DND-41 (cell line): ENCODE results near the gene ZNF608.

Source experiments
- ATAC-seq: fragments of 200-7000 bp; cut with Tn5 transposase; 3 replicates; pipeline ENCODE4 v1.9.1; 2021; ENCODE audit warnings: low read depth; ENCODE audit not compliant: insufficient read depth
- DNase-seq: peaks from one replicate; pipeline ENCODE4 v3.0.0-alpha.2; 2020
- H2AFZ ChIP-seq: 2 replicates; pipeline ENCODE4 v1.6.0; 2012; ENCODE audit warnings: low read depth, low read length
- H3K27ac ChIP-seq: 2 replicates; pipeline ENCODE4 v1.5.1; 2012; ENCODE audit warnings: low read length, inconsistent platforms
- H3K27me3 ChIP-seq: fragments of 200-600 bp; sonication (generic); 2 replicates; pipeline ENCODE4 v1.6.0; 2012; ENCODE audit warnings: low read length, mild to moderate bottlenecking, inconsistent platforms; ENCODE audit not compliant: insufficient read depth, poor library complexity
- H3K36me3 ChIP-seq: 2 replicates; pipeline ENCODE4 v1.5.1; 2012; ENCODE audit warnings: low read length, inconsistent platforms; ENCODE audit not compliant: insufficient read depth
- H3K4me1 ChIP-seq: 2 replicates; pipeline ENCODE4 v1.5.1; 2012; ENCODE audit warnings: mild to moderate bottlenecking, low read length; ENCODE audit not compliant: insufficient read depth
- H3K4me2 ChIP-seq: 2 replicates; pipeline ENCODE4 v1.6.0; 2012; ENCODE audit warnings: mild to moderate bottlenecking, moderate library complexity, low read length, inconsistent platforms; ENCODE audit not compliant: insufficient read depth
- H3K4me3 ChIP-seq, 2 experiments: fragments of 200-600 bp in 1 of 2; shearing (Covaris generic) in 1 of 2; 2 replicates each; pipeline ENCODE4 v1.5.1; 2012 to 2016; ENCODE audit warnings: inconsistent platforms in 2 of 2, low read length in 2 of 2, mild to moderate bottlenecking in 2 of 2, low read depth in 1 of 2, moderate library complexity in 1 of 2
- H3K79me2 ChIP-seq: 2 replicates; pipeline ENCODE4 v1.6.0; 2012; ENCODE audit warnings: low read length, inconsistent platforms; ENCODE audit not compliant: insufficient read depth
- H3K9ac ChIP-seq: 2 replicates; pipeline ENCODE4 v1.6.0; 2012; ENCODE audit warnings: low read depth, mild to moderate bottlenecking, inconsistent platforms, low read length, moderate library complexity
- H3K9me3 ChIP-seq: 2 replicates; pipeline ENCODE4 v1.5.1; 2012; ENCODE audit warnings: low read length, moderate library complexity, mild to moderate bottlenecking, inconsistent platforms; ENCODE audit not compliant: insufficient read depth, severe bottlenecking
- H4K20me1 ChIP-seq: 2 replicates; pipeline ENCODE4 v1.6.0; 2012; ENCODE audit warnings: low read length; ENCODE audit not compliant: insufficient read depth
- EZH2 ChIP-seq: IDR thresholded peaks from 3 replicates; pipeline ENCODE4 v1.6.1; 2012; ENCODE audit warnings: borderline replicate concordance, low read depth, mild to moderate bottlenecking, moderate library complexity, low read length, inconsistent platforms; ENCODE audit not compliant: severe bottlenecking
- TF ChIP-seq, protein P1 (sequence below): IDR thresholded peaks from 2 replicates; pipeline ENCODE4 v1.5.1; 2012; ENCODE audit warnings: borderline replicate concordance, low read length, moderate library complexity, mild to moderate bottlenecking; ENCODE audit not compliant: poor library complexity, severe bottlenecking; ENCODE audit errors: extremely low read depth

The ZNF608 gene

DNA sequence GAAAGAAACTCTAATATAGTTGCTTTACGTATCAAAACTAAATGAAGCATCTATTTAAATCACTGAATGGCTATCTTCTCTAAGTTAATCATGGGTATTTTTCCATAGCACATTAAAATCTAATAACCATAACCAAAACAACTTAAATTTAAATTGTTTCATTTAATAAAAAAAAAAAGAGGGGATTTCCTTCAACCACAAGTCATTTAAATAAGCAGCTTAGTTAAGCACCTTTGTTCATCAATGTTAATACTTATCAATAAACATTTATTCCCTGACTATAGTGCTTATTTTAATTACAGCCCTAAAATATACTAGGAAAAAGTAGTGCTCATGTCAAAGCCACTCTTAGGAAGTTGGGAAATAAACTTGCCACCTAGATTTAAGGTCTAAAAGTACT is 30.3 kb downstream of the ZNF608 start:
- Histone ChIP-seq H3K27ac (no peak overlapping the region), H3K4me1 (peaks cover 8% of the 10 kb centered on the region; the same call in 1 of the 2 replicates), H3K36me3 (no peaks in the 10 kb centered on the region), H3K4me2 (no peak overlapping the region), H4K20me1 (no peaks in the 10 kb centered on the region), H3K79me2 (peaks cover 4% of the 10 kb centered on the region; the same call in 1 of the 2 replicates), H3K27me3 (no peaks in the 10 kb centered on the region), H3K9me3 (no peaks in the 10 kb centered on the region), H3K9ac (no peak overlapping the region), H3K4me3 (no peak overlapping the region), H2AFZ (no peak overlapping the region)
- TF ChIP-seq, protein P1, sequence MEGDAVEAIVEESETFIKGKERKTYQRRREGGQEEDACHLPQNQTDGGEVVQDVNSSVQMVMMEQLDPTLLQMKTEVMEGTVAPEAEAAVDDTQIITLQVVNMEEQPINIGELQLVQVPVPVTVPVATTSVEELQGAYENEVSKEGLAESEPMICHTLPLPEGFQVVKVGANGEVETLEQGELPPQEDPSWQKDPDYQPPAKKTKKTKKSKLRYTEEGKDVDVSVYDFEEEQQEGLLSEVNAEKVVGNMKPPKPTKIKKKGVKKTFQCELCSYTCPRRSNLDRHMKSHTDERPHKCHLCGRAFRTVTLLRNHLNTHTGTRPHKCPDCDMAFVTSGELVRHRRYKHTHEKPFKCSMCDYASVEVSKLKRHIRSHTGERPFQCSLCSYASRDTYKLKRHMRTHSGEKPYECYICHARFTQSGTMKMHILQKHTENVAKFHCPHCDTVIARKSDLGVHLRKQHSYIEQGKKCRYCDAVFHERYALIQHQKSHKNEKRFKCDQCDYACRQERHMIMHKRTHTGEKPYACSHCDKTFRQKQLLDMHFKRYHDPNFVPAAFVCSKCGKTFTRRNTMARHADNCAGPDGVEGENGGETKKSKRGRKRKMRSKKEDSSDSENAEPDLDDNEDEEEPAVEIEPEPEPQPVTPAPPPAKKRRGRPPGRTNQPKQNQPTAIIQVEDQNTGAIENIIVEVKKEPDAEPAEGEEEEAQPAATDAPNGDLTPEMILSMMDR = no peak
- no peak for TF ChIP-seq EZH2
- DNase-seq (no peak), ATAC-seq (no peak)

DNA sequence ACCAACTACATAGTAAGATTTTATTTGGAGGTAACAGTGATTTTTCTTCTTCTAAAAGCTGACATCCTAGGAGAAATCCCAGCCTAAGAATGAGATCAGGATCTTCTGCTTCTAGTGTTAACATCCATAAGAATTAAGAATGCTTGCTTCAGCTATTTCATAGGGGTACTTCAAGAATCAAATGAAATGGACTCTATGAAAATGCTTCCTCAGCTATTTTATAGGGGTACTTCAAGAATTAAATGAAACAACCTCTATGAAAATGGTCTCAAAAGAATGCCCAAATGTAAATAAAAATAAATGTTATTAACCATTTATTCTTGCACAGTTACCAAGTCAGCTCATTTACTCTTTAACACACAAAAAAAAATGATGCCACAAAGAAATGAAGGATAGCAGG is 31.5 kb downstream of the ZNF608 start:
- Histone ChIP-seq H3K79me2 (peaks cover 4% of the 10 kb centered on the region; the same call in 1 of the 2 replicates), H3K4me2 (no peak overlapping the region), H2AFZ (no peak overlapping the region), H3K4me3 (no peak overlapping the region), H3K36me3 (no peaks in the 10 kb centered on the region), H3K27me3 (no peaks in the 10 kb centered on the region), H3K9ac (no peak overlapping the region), H3K27ac (no peak overlapping the region), H3K4me1 (peaks cover 5% of the 10 kb centered on the region; the same call in 1 of the 2 replicates), H4K20me1 (no peaks in the 10 kb centered on the region), H3K9me3 (no peaks in the 10 kb centered on the region)
- DNase-seq = no peak
- TF ChIP-seq EZH2 = no peak
- TF ChIP-seq, protein P1 = no peak
- no peak for ATAC-seq

DNA sequence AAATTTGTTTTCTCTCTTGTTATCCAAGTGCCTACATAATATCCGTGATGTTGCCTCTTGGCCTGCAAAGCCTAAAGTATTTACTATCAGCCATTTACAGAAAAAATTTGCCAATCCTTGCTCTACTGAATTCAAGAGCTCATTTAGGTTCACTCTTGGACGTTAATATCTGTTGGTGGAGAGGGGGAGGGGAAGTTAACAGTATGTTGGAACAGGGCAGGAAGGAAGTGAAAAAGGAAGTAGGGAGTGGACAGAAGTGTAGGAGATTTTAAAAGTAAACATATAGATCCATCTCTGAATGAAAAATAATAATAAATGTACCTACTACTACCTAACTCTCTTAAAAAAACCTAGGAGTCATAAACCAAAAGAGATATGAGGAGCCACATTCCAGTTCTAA is 32.8 kb downstream of the ZNF608 start:
- no peaks in the 10 kb centered on the region for H3K36me3 ChIP-seq
- no peak for DNase-seq
- H3K4me2 ChIP-seq = no peak overlapping the region
- ATAC-seq = no peak
- TF ChIP-seq, protein P1 = no peak
- TF ChIP-seq EZH2 = no peak
- no peaks in the 10 kb centered on the region for H3K27me3 ChIP-seq
- H3K9ac ChIP-seq = no peak overlapping the region
- peaks cover 4% of the 10 kb centered on the region; the same call in 1 of the 2 replicates for H3K4me1 ChIP-seq
- no peak overlapping the region for H3K4me3 ChIP-seq
- no peaks in the 10 kb centered on the region for H3K9me3 ChIP-seq
- H4K20me1 ChIP-seq = no peaks in the 10 kb centered on the region
- no peak overlapping the region for H2AFZ ChIP-seq
- H3K79me2 ChIP-seq = peaks cover 4% of the 10 kb centered on the region; the same call in 1 of the 2 replicates
- H3K27ac ChIP-seq = no peak overlapping the region
